ENCODE data around the gene SLC7A14.
"Not testable (repeated sequence)": the region's sequence is repeated elsewhere in the genome, so short reads cannot be mapped to it uniquely, and the experiment has no call there.

Gene SLC7A14

GRCh38 chr3:170593634-170594033 is 7.8 kb upstream of the SLC7A14 start:
- DNase-seq (ENCODE audit: low spot score): no peak

GRCh38 chr3:170589113-170589512 is 3.2 kb upstream of the SLC7A14 start:
- DNase-seq (ENCODE audit: low spot score): no peak

- no peak for DNase-seq (ENCODE audit: low spot score)
Measured at GRCh38 chr3:170585008-170585936, 603 bp downstream of the SLC7A14 start.

- DNase-seq (ENCODE audit: low spot score): no peak
Measured at GRCh38 chr3:170584585-170585007, 1.3 kb downstream of the SLC7A14 start.

GRCh38 chr3:170579646-170580045 is 6.2 kb downstream of the SLC7A14 start:
- DNase-seq (ENCODE audit: low spot score): no peak

- DNase-seq (ENCODE audit: low spot score): peak; percentile 24
Measured at GRCh38 chr3:170572665-170573253, 13.1 kb downstream of the SLC7A14 start.

- not testable (repeated sequence) for DNase-seq (ENCODE audit: low spot score)
Measured at GRCh38 chr3:170567598-170567997, 18.3 kb downstream of the SLC7A14 start.

GRCh38 chr3:170566413-170566812 is 19.5 kb downstream of the SLC7A14 start:
- DNase-seq (ENCODE audit: low spot score): no peak

- DNase-seq (ENCODE audit: low spot score): no peak
Measured at GRCh38 chr3:170565495-170565894, 20.4 kb downstream of the SLC7A14 start.

GRCh38 chr3:170564664-170565063 is 21.2 kb downstream of the SLC7A14 start:
- DNase-seq (ENCODE audit: low spot score): no peak

- DNase-seq (ENCODE audit: low spot score): peak; percentile 10
Measured at GRCh38 chr3:170563712-170564423, 22.0 kb downstream of the SLC7A14 start.

GRCh38 chr3:170562080-170562479 is 23.8 kb downstream of the SLC7A14 start:
- DNase-seq (ENCODE audit: low spot score): no peak

GRCh38 chr3:170560717-170561382 is 25.0 kb downstream of the SLC7A14 start:
- DNase-seq (ENCODE audit: low spot score): no peak

GRCh38 chr3:170560296-170560695 is 25.6 kb downstream of the SLC7A14 start:
- no peak for DNase-seq (ENCODE audit: low spot score)

- DNase-seq (ENCODE audit: low spot score): no peak
Measured at GRCh38 chr3:170558427-170558826, 27.4 kb downstream of the SLC7A14 start.

- no peak for DNase-seq (ENCODE audit: low spot score)
Measured at GRCh38 chr3:170555329-170555728, 30.5 kb downstream of the SLC7A14 start.

- DNase-seq (ENCODE audit: low spot score): no peak
Measured at GRCh38 chr3:170553788-170554757, 31.8 kb downstream of the SLC7A14 start.

GRCh38 chr3:170551252-170551651 is 34.6 kb downstream of the SLC7A14 start:
- no peak for DNase-seq (ENCODE audit: low spot score)

GRCh38 chr3:170542704-170543103 is 43.2 kb downstream of the SLC7A14 start:
- DNase-seq (ENCODE audit: low spot score): no peak

GRCh38 chr3:170539897-170540296 is 46.0 kb downstream of the SLC7A14 start:
- DNase-seq (ENCODE audit: low spot score): no peak

GRCh38 chr3:170536712-170537111 is 49.2 kb downstream of the SLC7A14 start:
- no peak for DNase-seq (ENCODE audit: low spot score)

All from SW480 (cell line).